ENCODE results near the gene ARHGEF28. TPM values are rescaled to one million over a fixed set of nuclear protein-coding genes. Genes with fewer than 3 reads are reported as not detected.

ARHGEF28 gene
- total and polyA plus RNA-seq, 9 of the 15 experiments (the other 6 are each of a cell fraction or from before 2014, with no cell fraction given), result 0.27 TPM; not detected in 8

GRCh38 chr5:73974871-73975360 lies 348.9 kb downstream of the ARHGEF28 start (continued):
- TF ChIP-seq CUX1 (CRISPR knock-in tag; IDR thresholded peaks at IDR 0.05) (no peak), GTF3C2 (IDR thresholded peaks at IDR 0.05; ENCODE audit: borderline replicate concordance, extremely low read depth, insufficient read length) (no peak), ZNF518B (CRISPR knock-in tag; IDR thresholded peaks at IDR 0.05) (no peak), ATF2 (CRISPR knock-in tag; IDR thresholded peaks at IDR 0.05) (no peak), NFE2L1 (tag; IDR thresholded peaks at IDR 0.05; ENCODE audit: borderline replicate concordance, low read depth) (no peak), RBM17 (IDR thresholded peaks at IDR 0.05; ENCODE audit: borderline replicate concordance, low read depth, low read length) (no peak), ZNF639 (CRISPR knock-in tag; conservative IDR thresholded peaks at IDR 0.05 in 1 of 2, IDR thresholded peaks at IDR 0.05 in 1 of 2) (no peak)
